ENCODE data around the gene PPCDC. TPM values are rescaled to one million over a fixed set of nuclear protein-coding genes. Genes with fewer than 3 reads are reported as not detected.

The PPCDC gene
- total and polyA plus RNA-seq, 12 donors = 17.4 to 36.4 (median 24.7) TPM

GRCh38 chr15:75049392-75049791, 26.0 kb downstream of the PPCDC start:
- DNase-seq = peak; percentile 87 to 95 (median 94)
- H3K9me3 ChIP-seq (replicated peaks in 1 of 3) = no peaks in the 10 kb centered on the region
- peak overlapping the region in 2 of 5 donors; percentile 58 to 63 for H3K27ac ChIP-seq
- no peak overlapping the region for H3K4me3 ChIP-seq
- no peaks in the 10 kb centered on the region for H3K36me3 ChIP-seq (replicated peaks in 1 of 2)
- H3K27me3 ChIP-seq = no peaks in the 10 kb centered on the region
- 34 to 46% (median 37%) methylated on average over 9 to 11 of the region's 11 CpGs for WGBS, 4 donors
- intact Hi-C loops (cut with DNase I) = no loop called here
- H3K4me1 ChIP-seq (replicated peaks in 1 of 2) = peaks cover 43 to 82% of the 10 kb centered on the region in 2 donors
- TF ChIP-seq, protein P1, sequence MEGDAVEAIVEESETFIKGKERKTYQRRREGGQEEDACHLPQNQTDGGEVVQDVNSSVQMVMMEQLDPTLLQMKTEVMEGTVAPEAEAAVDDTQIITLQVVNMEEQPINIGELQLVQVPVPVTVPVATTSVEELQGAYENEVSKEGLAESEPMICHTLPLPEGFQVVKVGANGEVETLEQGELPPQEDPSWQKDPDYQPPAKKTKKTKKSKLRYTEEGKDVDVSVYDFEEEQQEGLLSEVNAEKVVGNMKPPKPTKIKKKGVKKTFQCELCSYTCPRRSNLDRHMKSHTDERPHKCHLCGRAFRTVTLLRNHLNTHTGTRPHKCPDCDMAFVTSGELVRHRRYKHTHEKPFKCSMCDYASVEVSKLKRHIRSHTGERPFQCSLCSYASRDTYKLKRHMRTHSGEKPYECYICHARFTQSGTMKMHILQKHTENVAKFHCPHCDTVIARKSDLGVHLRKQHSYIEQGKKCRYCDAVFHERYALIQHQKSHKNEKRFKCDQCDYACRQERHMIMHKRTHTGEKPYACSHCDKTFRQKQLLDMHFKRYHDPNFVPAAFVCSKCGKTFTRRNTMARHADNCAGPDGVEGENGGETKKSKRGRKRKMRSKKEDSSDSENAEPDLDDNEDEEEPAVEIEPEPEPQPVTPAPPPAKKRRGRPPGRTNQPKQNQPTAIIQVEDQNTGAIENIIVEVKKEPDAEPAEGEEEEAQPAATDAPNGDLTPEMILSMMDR (IDR thresholded peaks at IDR 0.05) = no peak
- no peak for TF ChIP-seq POLR2A (IDR thresholded peaks at IDR 0.05)

- intact Hi-C loops (cut with DNase I) = no loop called here
- H3K36me3 ChIP-seq (replicated peaks in 1 of 2) = no peaks in the 10 kb centered on the region
- TF ChIP-seq POLR2A (IDR thresholded peaks at IDR 0.05) = no peak
- TF ChIP-seq, protein P1 (IDR thresholded peaks at IDR 0.05) = no peak
- no peaks in the 10 kb centered on the region for H3K27me3 ChIP-seq
- no peaks in the 10 kb centered on the region for H3K9me3 ChIP-seq (replicated peaks in 1 of 3)
- H3K27ac ChIP-seq = no peak overlapping the region
- no peak overlapping the region for H3K4me3 ChIP-seq
- no peak for DNase-seq
- 90 to 98% (median 93%) methylated on average over 2 of the region's 2 CpGs; no CpG with 5 or more reads in 1 of the 4 donors for WGBS, 4 donors
- H3K4me1 ChIP-seq (replicated peaks in 1 of 2) = peaks cover 43 to 80% of the 10 kb centered on the region in 2 donors
These were observed 26.9 kb downstream of the PPCDC start for GRCh38 chr15:75050283-75050682.

DNA sequence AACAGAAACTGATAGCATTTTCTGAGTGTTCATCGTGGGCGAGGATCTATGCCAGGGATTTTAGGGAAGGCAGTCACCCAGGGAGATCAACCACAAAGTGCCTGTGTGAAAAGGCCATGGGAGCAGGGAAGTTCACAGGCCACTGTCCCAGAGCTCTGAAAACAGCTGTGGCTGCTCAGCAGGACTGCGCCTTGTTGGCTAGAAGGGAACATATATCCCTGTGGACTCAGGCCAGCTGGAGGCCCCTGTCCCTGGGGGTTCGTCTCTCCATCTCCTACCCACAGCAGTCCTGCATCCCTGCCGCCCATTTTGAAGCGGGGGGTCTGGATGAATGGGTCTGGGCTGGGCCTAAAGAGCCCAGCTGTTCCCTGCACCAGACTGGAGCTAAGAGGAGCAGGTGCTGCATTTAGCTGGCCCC, 27.8 kb downstream of the PPCDC start:
- 59 to 79% (median 76%) methylated on average over 3 to 6 of the region's 6 CpGs for WGBS, 4 donors
- H3K27ac ChIP-seq = no peak overlapping the region
- intact Hi-C loops (cut with DNase I) = no loop called here
- no peaks in the 10 kb centered on the region for H3K9me3 ChIP-seq (replicated peaks in 1 of 3)
- H3K4me1 ChIP-seq (replicated peaks in 1 of 2) = peaks cover 43 to 71% of the 10 kb centered on the region in 2 donors
- no peaks in the 10 kb centered on the region for H3K27me3 ChIP-seq
- no peak overlapping the region for H3K4me3 ChIP-seq
- no peaks in the 10 kb centered on the region for H3K36me3 ChIP-seq (replicated peaks in 1 of 2)
- TF ChIP-seq, protein P1 (IDR thresholded peaks at IDR 0.05) = no peak
- TF ChIP-seq POLR2A (IDR thresholded peaks at IDR 0.05) = no peak
- DNase-seq = peak in 1 of 7 donors; percentile 47

GRCh38 chr15:75051711-75052110, 28.3 kb downstream of the PPCDC start:
- peaks cover 38 to 65% of the 10 kb centered on the region in 2 donors for H3K4me1 ChIP-seq (replicated peaks in 1 of 2)
- H3K27me3 ChIP-seq = no peaks in the 10 kb centered on the region
- H3K27ac ChIP-seq = no peak overlapping the region
- TF ChIP-seq, protein P1 (IDR thresholded peaks at IDR 0.05) = no peak
- TF ChIP-seq POLR2A (IDR thresholded peaks at IDR 0.05) = no peak
- no peaks in the 10 kb centered on the region for H3K9me3 ChIP-seq (replicated peaks in 1 of 3)
- intact Hi-C loops (cut with DNase I) = no loop called here
- WGBS, 4 donors = 79 to 85% (median 83%) methylated on average over 3 to 4 of the region's 4 CpGs
- DNase-seq = peak in 1 of 7 donors; percentile 37
- H3K36me3 ChIP-seq (replicated peaks in 1 of 2) = no peaks in the 10 kb centered on the region
- no peak overlapping the region for H3K4me3 ChIP-seq

Measured in adrenal gland (tissue), 12 donors.